Ovary (tissue), 3 donors: ENCODE results near the gene IRF2BP1.

Experiments used
- EP300 ChIP-seq: sonication (generic); formaldehyde crosslinking; IDR thresholded peaks from one replicate; pipeline ENCODE4 v1.6.1; 2017; ENCODE audit warnings: antibody characterized with exemption
- POLR2A ChIP-seq: fragments of 450-650 bp; IDR thresholded peaks from one replicate; pipeline ENCODE4 v1.6.1; 2017; ENCODE audit warnings: antibody characterized with exemption, mild to moderate bottlenecking, moderate library complexity
- TF ChIP-seq, protein P1 (sequence below), 3 donors: fragments of 450-650 bp in 2 of 3; fragments of 200-600 bp in 1 of 3; IDR thresholded peaks; one replicate each; pipeline versions ENCODE4 v1.5.1 to v1.8.0; 2016 to 2022; ENCODE audit warnings: antibody characterized with exemption in 3 of 3, mild to moderate bottlenecking in 1 of 3
- donor health status: DM: no; HTN: no; CAD: no.

DNA sequence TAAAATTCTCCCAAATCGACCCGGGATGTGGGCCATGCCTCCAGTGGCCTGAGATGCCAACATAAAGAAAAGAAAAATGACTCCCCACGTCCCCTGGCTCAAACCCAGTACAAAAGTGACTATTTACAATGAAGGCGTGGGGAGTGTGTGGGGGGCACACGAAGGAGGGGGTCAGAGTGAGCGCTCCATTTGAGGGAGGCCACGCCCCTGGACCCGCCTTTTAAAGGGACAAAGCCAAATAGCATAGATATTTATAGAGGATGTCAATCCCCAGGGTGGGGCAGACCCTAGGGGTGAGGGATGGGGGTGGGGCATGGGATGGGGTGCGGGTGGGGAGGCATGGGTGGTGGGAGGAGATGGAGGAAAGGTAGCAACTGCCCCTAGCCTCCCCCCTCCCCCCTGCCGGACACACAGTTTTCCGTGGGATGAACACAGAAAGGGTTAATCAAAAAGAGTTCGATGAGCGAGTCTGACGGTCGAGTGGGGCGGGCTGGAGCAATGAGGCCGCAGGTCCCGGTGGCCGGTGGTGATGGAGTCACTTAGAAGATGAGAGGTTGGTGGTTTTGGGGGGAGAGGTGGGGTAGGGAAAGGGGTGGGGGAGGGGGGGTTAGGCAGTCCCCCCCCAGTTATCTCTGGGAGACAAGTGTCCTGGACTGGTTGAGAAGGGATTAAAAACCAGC lies 48.8 kb upstream of the IRF2BP1 start:
- no peak for TF ChIP-seq POLR2A
- TF ChIP-seq, protein P1, sequence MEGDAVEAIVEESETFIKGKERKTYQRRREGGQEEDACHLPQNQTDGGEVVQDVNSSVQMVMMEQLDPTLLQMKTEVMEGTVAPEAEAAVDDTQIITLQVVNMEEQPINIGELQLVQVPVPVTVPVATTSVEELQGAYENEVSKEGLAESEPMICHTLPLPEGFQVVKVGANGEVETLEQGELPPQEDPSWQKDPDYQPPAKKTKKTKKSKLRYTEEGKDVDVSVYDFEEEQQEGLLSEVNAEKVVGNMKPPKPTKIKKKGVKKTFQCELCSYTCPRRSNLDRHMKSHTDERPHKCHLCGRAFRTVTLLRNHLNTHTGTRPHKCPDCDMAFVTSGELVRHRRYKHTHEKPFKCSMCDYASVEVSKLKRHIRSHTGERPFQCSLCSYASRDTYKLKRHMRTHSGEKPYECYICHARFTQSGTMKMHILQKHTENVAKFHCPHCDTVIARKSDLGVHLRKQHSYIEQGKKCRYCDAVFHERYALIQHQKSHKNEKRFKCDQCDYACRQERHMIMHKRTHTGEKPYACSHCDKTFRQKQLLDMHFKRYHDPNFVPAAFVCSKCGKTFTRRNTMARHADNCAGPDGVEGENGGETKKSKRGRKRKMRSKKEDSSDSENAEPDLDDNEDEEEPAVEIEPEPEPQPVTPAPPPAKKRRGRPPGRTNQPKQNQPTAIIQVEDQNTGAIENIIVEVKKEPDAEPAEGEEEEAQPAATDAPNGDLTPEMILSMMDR (IDR thresholded peaks at IDR 0.05) = no peak
- TF ChIP-seq EP300 = no peak
